ENCODE results near the gene GTF3C5. TPM values are rescaled to one million over a fixed set of nuclear protein-coding genes. Genes with fewer than 3 reads are reported as not detected.
"Not testable (repeated sequence)": the region's sequence is repeated elsewhere in the genome, so short reads cannot be mapped to it uniquely, and the experiment has no call there.

Gene GTF3C5
- total RNA-seq, 1 donor from 2014 or later, result 36.5 TPM

GRCh38 chr9:133058071-133058470, 27.3 kb downstream of the GTF3C5 start:
- Mint-ChIP-seq H3K4me3 (ENCODE audit: unreplicated experiment) (no peak overlapping the region), H3K27me3 (ENCODE audit: low read depth) (no peaks in the 10 kb centered on the region), H3K27ac (ENCODE audit: unreplicated experiment) (no peak overlapping the region), H3K36me3 (ENCODE audit: low read depth) (peaks cover 28% of the 10 kb centered on the region), H3K4me1 (ENCODE audit: low read depth) (peaks cover 44% of the 10 kb centered on the region), H3K9me3 (ENCODE audit: low read depth) (no peaks in the 10 kb centered on the region)
- TF ChIP-seq CTCF (IDR thresholded peaks at IDR 0.05), result no peak
- peak; percentile 77 for DNase-seq (ENCODE audit: low spot score)

GRCh38 chr9:133058550-133059320, 27.9 kb downstream of the GTF3C5 start:
- no peaks in the 10 kb centered on the region for H3K27me3 Mint-ChIP-seq (ENCODE audit: low read depth)
- peaks cover 25% of the 10 kb centered on the region for H3K36me3 Mint-ChIP-seq (ENCODE audit: low read depth)
- no peak for TF ChIP-seq CTCF (IDR thresholded peaks at IDR 0.05)
- H3K4me3 Mint-ChIP-seq (ENCODE audit: unreplicated experiment), result no peak overlapping the region
- peaks cover 43% of the 10 kb centered on the region for H3K4me1 Mint-ChIP-seq (ENCODE audit: low read depth)
- peak; percentile 60 for DNase-seq (ENCODE audit: low spot score)
- H3K27ac Mint-ChIP-seq (ENCODE audit: unreplicated experiment), result no peak overlapping the region
- H3K9me3 Mint-ChIP-seq (ENCODE audit: low read depth), result no peaks in the 10 kb centered on the region

- no peak overlapping the region for H3K27ac Mint-ChIP-seq (ENCODE audit: unreplicated experiment)
- peaks cover 36% of the 10 kb centered on the region for H3K4me1 Mint-ChIP-seq (ENCODE audit: low read depth)
- no peak for TF ChIP-seq CTCF (IDR thresholded peaks at IDR 0.05)
- peaks cover 20% of the 10 kb centered on the region for H3K36me3 Mint-ChIP-seq (ENCODE audit: low read depth)
- H3K4me3 Mint-ChIP-seq (ENCODE audit: unreplicated experiment), result no peak overlapping the region
- H3K27me3 Mint-ChIP-seq (ENCODE audit: low read depth), result no peaks in the 10 kb centered on the region
- H3K9me3 Mint-ChIP-seq (ENCODE audit: low read depth), result no peaks in the 10 kb centered on the region
- no peak for DNase-seq (ENCODE audit: low spot score)
Observed at GRCh38 chr9:133059623-133060022, 28.8 kb downstream of the GTF3C5 start.

GRCh38 chr9:133060417-133060841, 29.6 kb downstream of the GTF3C5 start:
- no peak overlapping the region for H3K27ac Mint-ChIP-seq (ENCODE audit: unreplicated experiment)
- H3K36me3 Mint-ChIP-seq (ENCODE audit: low read depth), result peaks cover 18% of the 10 kb centered on the region
- no peak for DNase-seq (ENCODE audit: low spot score)
- no peak for TF ChIP-seq CTCF (IDR thresholded peaks at IDR 0.05)
- H3K4me3 Mint-ChIP-seq (ENCODE audit: unreplicated experiment), result no peak overlapping the region
- H3K9me3 Mint-ChIP-seq (ENCODE audit: low read depth), result no peaks in the 10 kb centered on the region
- H3K4me1 Mint-ChIP-seq (ENCODE audit: low read depth), result peaks cover 28% of the 10 kb centered on the region
- no peaks in the 10 kb centered on the region for H3K27me3 Mint-ChIP-seq (ENCODE audit: low read depth)

- H3K9me3 Mint-ChIP-seq (ENCODE audit: low read depth); H3K27ac Mint-ChIP-seq (ENCODE audit: unreplicated experiment); H3K4me3 Mint-ChIP-seq (ENCODE audit: unreplicated experiment); H3K27me3 Mint-ChIP-seq (ENCODE audit: low read depth): not testable (repeated sequence)
- H3K4me1 Mint-ChIP-seq (ENCODE audit: low read depth), result peaks cover 21% of the 10 kb centered on the region
- DNase-seq (ENCODE audit: low spot score), result peak; percentile 52
- peaks cover 16% of the 10 kb centered on the region for H3K36me3 Mint-ChIP-seq (ENCODE audit: low read depth)
Observed at GRCh38 chr9:133061019-133061763, 30.4 kb downstream of the GTF3C5 start.

- peak; percentile 50 for DNase-seq (ENCODE audit: low spot score)
- H3K27me3 Mint-ChIP-seq (ENCODE audit: low read depth); H3K9me3 Mint-ChIP-seq (ENCODE audit: low read depth); H3K4me3 Mint-ChIP-seq (ENCODE audit: unreplicated experiment); H3K27ac Mint-ChIP-seq (ENCODE audit: unreplicated experiment): not testable (repeated sequence)
- peaks cover 20% of the 10 kb centered on the region for H3K4me1 Mint-ChIP-seq (ENCODE audit: low read depth)
- peaks cover 11% of the 10 kb centered on the region for H3K36me3 Mint-ChIP-seq (ENCODE audit: low read depth)
Observed at GRCh38 chr9:133061764-133062145, 31.0 kb downstream of the GTF3C5 start, which contains the start of gene CEL. Gene CEL (plus strand): TSS chr9:133061981. CDS start chr9:133062003, 22 bp downstream.

- H3K4me1 Mint-ChIP-seq (ENCODE audit: low read depth), result peaks cover 20% of the 10 kb centered on the region
- H3K9me3 Mint-ChIP-seq (ENCODE audit: low read depth); H3K4me3 Mint-ChIP-seq (ENCODE audit: unreplicated experiment); H3K27me3 Mint-ChIP-seq (ENCODE audit: low read depth); H3K27ac Mint-ChIP-seq (ENCODE audit: unreplicated experiment): not testable (repeated sequence)
- H3K36me3 Mint-ChIP-seq (ENCODE audit: low read depth), result peaks cover 11% of the 10 kb centered on the region
- DNase-seq (ENCODE audit: low spot score), result peak; percentile 68
Observed at GRCh38 chr9:133062569-133062968, 31.8 kb downstream of the GTF3C5 start.
